NCI-H1436 (cell line): ENCODE data around the gene GNGT2.

ENCODE experiments used
- DNase-seq: peaks from one replicate; lab custom pipeline; 2025; lab: John Stamatoyannopoulos, UW

Gene GNGT2

GRCh38 chr17:49168706-49169105, 41.7 kb downstream of the GNGT2 start:
- DNase-seq: no peak

- DNase-seq: no peak
These were observed 45.2 kb downstream of the GNGT2 start for GRCh38 chr17:49165143-49165542.

GRCh38 chr17:49162866-49163265, 47.5 kb downstream of the GNGT2 start:
- no peak for DNase-seq

- no peak for DNase-seq
These were observed 52.6 kb downstream of the GNGT2 start for GRCh38 chr17:49157784-49158183.

- no peak for DNase-seq
These were observed 54.1 kb downstream of the GNGT2 start for GRCh38 chr17:49156256-49156655.
